ENCODE results near the gene PPP1R12C. TPM values are rescaled to one million over a fixed set of nuclear protein-coding genes. Genes with fewer than 3 reads are reported as not detected.

Gene PPP1R12C
- total RNA-seq, 1 experiment from 2014 or later: 158 TPM

GRCh38 chr19:55085923-55086715, 31.3 kb downstream of the PPP1R12C start:
- TF ChIP-seq TCF7L2 (IDR thresholded peaks at IDR 0.05; ENCODE audit: low read depth, low read length): no peak
- TF ChIP-seq, protein P1, sequence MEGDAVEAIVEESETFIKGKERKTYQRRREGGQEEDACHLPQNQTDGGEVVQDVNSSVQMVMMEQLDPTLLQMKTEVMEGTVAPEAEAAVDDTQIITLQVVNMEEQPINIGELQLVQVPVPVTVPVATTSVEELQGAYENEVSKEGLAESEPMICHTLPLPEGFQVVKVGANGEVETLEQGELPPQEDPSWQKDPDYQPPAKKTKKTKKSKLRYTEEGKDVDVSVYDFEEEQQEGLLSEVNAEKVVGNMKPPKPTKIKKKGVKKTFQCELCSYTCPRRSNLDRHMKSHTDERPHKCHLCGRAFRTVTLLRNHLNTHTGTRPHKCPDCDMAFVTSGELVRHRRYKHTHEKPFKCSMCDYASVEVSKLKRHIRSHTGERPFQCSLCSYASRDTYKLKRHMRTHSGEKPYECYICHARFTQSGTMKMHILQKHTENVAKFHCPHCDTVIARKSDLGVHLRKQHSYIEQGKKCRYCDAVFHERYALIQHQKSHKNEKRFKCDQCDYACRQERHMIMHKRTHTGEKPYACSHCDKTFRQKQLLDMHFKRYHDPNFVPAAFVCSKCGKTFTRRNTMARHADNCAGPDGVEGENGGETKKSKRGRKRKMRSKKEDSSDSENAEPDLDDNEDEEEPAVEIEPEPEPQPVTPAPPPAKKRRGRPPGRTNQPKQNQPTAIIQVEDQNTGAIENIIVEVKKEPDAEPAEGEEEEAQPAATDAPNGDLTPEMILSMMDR (IDR thresholded peaks at IDR 0.05): no peak
- no peak for TF ChIP-seq POLR2AphosphoS5 (IDR thresholded peaks at IDR 0.05; ENCODE audit: low read depth, low read length)
- TF ChIP-seq REST (IDR thresholded peaks at IDR 0.05; ENCODE audit: insufficient read depth in 1 of 2, low read depth in 2 of 2, low read length in 1 of 2): no peak
- no peak for TF ChIP-seq SIN3A (IDR thresholded peaks at IDR 0.05; ENCODE audit: borderline replicate concordance, insufficient read depth, low read depth, low read length)
- ATAC-seq: no peak
- intact Hi-C loops (cut with micrococcal nuclease; ENCODE audit: unreplicated experiment) (no loop called here), in situ Hi-C loops (cut with HindIII; ENCODE audit: low pct_unique_long_range_greater_than_20kb, low sequenced_read_pairs) (no loop called here)
- H3K36me3 ChIP-seq (ENCODE audit: control insufficient read depth, insufficient read depth, low read length): no peaks in the 10 kb centered on the region; the same call in 1 of the 2 replicates
- no peak overlapping the region for H3K4me3 ChIP-seq (ENCODE audit: low read depth in 2 of 2, low read length in 2 of 2)
- no peak overlapping the region for H3K27ac ChIP-seq (ENCODE audit: low read length)
- DNase-seq (ENCODE audit: low read depth, low spot score): no peak
- H3K27me3 ChIP-seq (ENCODE audit: control insufficient read depth, insufficient read depth, low read length): no peaks in the 10 kb centered on the region
- no peaks in the 10 kb centered on the region for H3K9me3 ChIP-seq (ENCODE audit: control insufficient read depth, insufficient read depth, low read depth, low read length)
- POLR2A ChIA-PET: no interaction called here
- CTCF ChIA-PET: no interaction called here
- peaks cover 7% of the 10 kb centered on the region; the same call in 1 of the 2 replicates for H3K4me1 ChIP-seq (ENCODE audit: control insufficient read depth, insufficient read depth, low read length)
- BruUV-seq (replicated peaks): no TSS peak

DNA sequence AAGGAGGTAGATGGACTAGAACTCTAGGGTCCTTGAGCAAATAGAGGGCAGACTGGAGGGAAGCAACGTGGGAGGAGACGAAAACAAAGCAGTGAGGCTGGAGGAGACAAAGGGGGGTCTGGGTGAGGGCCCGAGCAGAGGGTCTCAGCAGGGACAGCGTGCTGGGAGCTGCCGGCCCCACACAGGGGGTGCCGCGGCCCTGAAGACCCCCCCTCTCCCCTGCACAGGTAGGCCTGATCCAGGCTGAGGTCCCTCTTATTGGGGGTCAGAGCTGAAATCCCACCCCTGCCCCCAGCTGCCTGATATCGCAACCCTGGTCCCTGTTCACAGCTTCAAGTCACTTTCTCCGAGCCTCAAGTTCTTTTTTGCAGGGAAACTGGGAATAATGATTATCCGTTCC, 33.0 kb downstream of the PPP1R12C start:
- Histone ChIP-seq H3K36me3 (ENCODE audit: control insufficient read depth, insufficient read depth, low read length) (no peaks in the 10 kb centered on the region; the same call in 1 of the 2 replicates), H3K4me1 (ENCODE audit: control insufficient read depth, insufficient read depth, low read length) (peaks cover 3% of the 10 kb centered on the region; the same call in 1 of the 2 replicates), H3K27me3 (ENCODE audit: control insufficient read depth, insufficient read depth, low read length) (no peaks in the 10 kb centered on the region), H3K27ac (ENCODE audit: low read length) (no peak overlapping the region), H3K9me3 (ENCODE audit: control insufficient read depth, insufficient read depth, low read depth, low read length) (no peaks in the 10 kb centered on the region), H3K4me3 (ENCODE audit: low read depth in 2 of 2, low read length in 2 of 2) (no peak overlapping the region)
- ChIA-PET POLR2A (no interaction called here), CTCF (no interaction called here)
- intact Hi-C loops (cut with micrococcal nuclease; ENCODE audit: unreplicated experiment) (no loop called here), in situ Hi-C loops (cut with HindIII; ENCODE audit: low pct_unique_long_range_greater_than_20kb, low sequenced_read_pairs) (no loop called here)
- BruUV-seq (replicated peaks): no TSS peak
- DNase-seq (ENCODE audit: low read depth, low spot score) (no peak), ATAC-seq (no peak)
- TF ChIP-seq REST (IDR thresholded peaks at IDR 0.05; ENCODE audit: insufficient read depth in 1 of 2, low read depth in 2 of 2, low read length in 1 of 2) (no peak), TCF7L2 (IDR thresholded peaks at IDR 0.05; ENCODE audit: low read depth, low read length) (no peak), SIN3A (IDR thresholded peaks at IDR 0.05; ENCODE audit: borderline replicate concordance, insufficient read depth, low read depth, low read length) (no peak), POLR2AphosphoS5 (IDR thresholded peaks at IDR 0.05; ENCODE audit: low read depth, low read length) (no peak)
- TF ChIP-seq, protein P1 (IDR thresholded peaks at IDR 0.05): no peak
